Testis (tissue), 3 donors: ENCODE data around the gene PNPLA2. TPM values are rescaled to one million over a fixed set of nuclear protein-coding genes. Genes with fewer than 3 reads are reported as not detected.

ENCODE experiments used
- DNase-seq: peaks from one replicate; pipeline ENCODE4 v3.0.0-alpha.2; 2019
- H3K27ac ChIP-seq, 2 donors: fragments of 200-600 bp; sonication (generic); one replicate each; pipeline ENCODE4 v1.5.1; 2019
- H3K27me3 ChIP-seq: fragments of 200-600 bp; sonication (generic); one replicate; pipeline ENCODE4 v1.5.1; 2019
- H3K36me3 ChIP-seq: fragments of 200-600 bp; sonication (generic); one replicate; pipeline ENCODE4 v1.5.1; 2017; ENCODE audit warnings: low read depth; ENCODE audit errors: missing control alignments
- H3K4me1 ChIP-seq: fragments of 200-600 bp; sonication (generic); one replicate; pipeline ENCODE4 v1.5.1; 2019
- H3K4me3 ChIP-seq, 2 donors: fragments of 200-600 bp; sonication (generic); one replicate each; pipeline ENCODE4 v1.5.1; 2017 to 2019
- H3K9me3 ChIP-seq: fragments of 200-600 bp; sonication (generic); one replicate; pipeline ENCODE4 v1.5.1; 2017
- POLR2A ChIP-seq: fragments of 450-650 bp; IDR thresholded peaks from one replicate; pipeline ENCODE4 v1.6.1; 2017; ENCODE audit warnings: antibody characterized with exemption, mild to moderate bottlenecking, moderate library complexity
- WGBS, 2 donors: methylation state at CpG; one replicate each; pipeline ENCODE4 v1.1.5; 2018; 5-methylcytosine and 5-hydroxymethylcytosine counted together
- intact Hi-C: fragments of 100-400 bp; cut with DNase I; formaldehyde crosslinking; loops from one replicate; pipeline ENCODE4 v1.15.1; 2023; ENCODE audit warnings: low total_unique reads
- polyA plus RNA-seq: library from polyadenylated mRNA; stranded (reverse); fragments of 350-450 nt; fragmentation: Illumina TruSeq; extraction: RNeasy Lipid Tissue Mini Kit (QIAGEN cat#74804); gene quantifications from one replicate; pipeline ENCODE4 v1.2.3, GENCODE V29; 2014; ENCODE audit warnings: low read depth, low replicate concordance; ENCODE audit not compliant: insufficient read depth
- small RNA-seq, 2 donors: library from RNA; depleted of rRNA; stranded (forward); fragments of <200 nt; gene quantifications; one replicate each; pipeline ENCODE3, GENCODE V24; 2016
- total RNA-seq, 2 donors: library from RNA; depleted of rRNA; stranded (reverse); fragments of >200 nt; gene quantifications; one replicate each; pipeline ENCODE4 v1.2.3, GENCODE V29; 2016
- TF ChIP-seq, protein P1 (sequence below), 3 experiments: fragments of 450-650 bp in 2 of 3; fragments of 200-600 bp in 1 of 3; sonication (generic) in 1 of 3; IDR thresholded peaks; one replicate each; pipeline ENCODE4 v1.5.1; 2016 to 2019; ENCODE audit warnings: antibody characterized with exemption in 3 of 3, mild to moderate bottlenecking in 2 of 3, moderate library complexity in 1 of 3

Gene PNPLA2
- total and polyA plus RNA-seq, 3 donors from 2014 or later, result 86.7 to 108 (median 96.7) TPM

DNA sequence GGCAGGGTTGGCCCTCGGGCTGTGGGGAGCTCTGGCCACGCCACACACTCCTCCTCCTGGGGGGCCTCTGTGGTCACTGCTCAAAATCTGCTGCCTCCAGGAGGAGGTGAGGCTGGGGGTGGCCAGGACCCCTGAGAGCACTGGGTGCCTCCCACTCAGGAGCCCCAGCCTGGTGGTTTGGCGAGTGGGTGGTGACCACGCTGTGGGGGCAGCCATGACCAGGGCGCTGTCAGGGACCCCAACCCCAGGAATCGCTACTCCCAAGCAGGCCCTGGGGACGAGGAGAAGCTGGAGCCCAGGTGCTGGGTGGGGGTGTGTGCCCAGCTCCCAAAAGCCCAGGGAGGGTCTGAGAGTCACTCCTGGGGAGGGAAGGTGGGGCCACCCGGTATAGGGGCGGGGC lies 54.1 kb downstream of the PNPLA2 start:
- no peak for TF ChIP-seq POLR2A
- TF ChIP-seq, protein P1, sequence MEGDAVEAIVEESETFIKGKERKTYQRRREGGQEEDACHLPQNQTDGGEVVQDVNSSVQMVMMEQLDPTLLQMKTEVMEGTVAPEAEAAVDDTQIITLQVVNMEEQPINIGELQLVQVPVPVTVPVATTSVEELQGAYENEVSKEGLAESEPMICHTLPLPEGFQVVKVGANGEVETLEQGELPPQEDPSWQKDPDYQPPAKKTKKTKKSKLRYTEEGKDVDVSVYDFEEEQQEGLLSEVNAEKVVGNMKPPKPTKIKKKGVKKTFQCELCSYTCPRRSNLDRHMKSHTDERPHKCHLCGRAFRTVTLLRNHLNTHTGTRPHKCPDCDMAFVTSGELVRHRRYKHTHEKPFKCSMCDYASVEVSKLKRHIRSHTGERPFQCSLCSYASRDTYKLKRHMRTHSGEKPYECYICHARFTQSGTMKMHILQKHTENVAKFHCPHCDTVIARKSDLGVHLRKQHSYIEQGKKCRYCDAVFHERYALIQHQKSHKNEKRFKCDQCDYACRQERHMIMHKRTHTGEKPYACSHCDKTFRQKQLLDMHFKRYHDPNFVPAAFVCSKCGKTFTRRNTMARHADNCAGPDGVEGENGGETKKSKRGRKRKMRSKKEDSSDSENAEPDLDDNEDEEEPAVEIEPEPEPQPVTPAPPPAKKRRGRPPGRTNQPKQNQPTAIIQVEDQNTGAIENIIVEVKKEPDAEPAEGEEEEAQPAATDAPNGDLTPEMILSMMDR (IDR thresholded peaks at IDR 0.05), result no peak
- H3K27me3 ChIP-seq, result no peaks in the 10 kb centered on the region
- no peak overlapping the region for H3K27ac ChIP-seq
- no peaks in the 10 kb centered on the region for H3K9me3 ChIP-seq
- intact Hi-C loops, result no loop called here
- H3K4me3 ChIP-seq, result no peak overlapping the region
- 91 to 93% methylated on average over 8 to 9 of the region's 9 CpGs for WGBS, 2 donors
- H3K4me1 ChIP-seq, result no peaks in the 10 kb centered on the region
- DNase-seq, result no peak
- no peaks in the 10 kb centered on the region for H3K36me3 ChIP-seq

DNA sequence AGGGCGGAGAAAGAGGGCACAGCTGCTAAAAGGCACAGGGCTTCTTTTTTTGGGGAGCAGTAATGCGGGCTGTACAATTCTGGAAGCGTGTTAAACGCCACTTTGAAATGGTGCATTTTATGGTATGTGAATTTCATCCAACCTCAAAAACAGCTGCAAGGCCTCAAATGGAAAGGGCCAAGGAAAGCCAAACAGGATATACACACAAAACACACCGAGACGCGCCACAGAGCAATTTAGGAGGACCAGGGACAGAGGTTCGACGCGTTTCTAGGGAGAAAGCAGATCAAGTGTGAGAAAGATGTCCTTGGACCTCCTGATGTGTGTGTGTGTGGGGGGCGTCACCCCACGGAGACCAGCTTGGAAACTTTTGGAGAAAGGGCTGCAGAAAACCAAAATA lies 55.0 kb downstream of the PNPLA2 start:
- Histone ChIP-seq H3K27me3 (no peaks in the 10 kb centered on the region), H3K4me3 (no peak overlapping the region), H3K36me3 (no peaks in the 10 kb centered on the region), H3K4me1 (no peaks in the 10 kb centered on the region), H3K27ac (no peak overlapping the region), H3K9me3 (no peaks in the 10 kb centered on the region)
- intact Hi-C loops, result no loop called here
- no peak for DNase-seq
- TF ChIP-seq, protein P1 (IDR thresholded peaks at IDR 0.05), result no peak
- no peak for TF ChIP-seq POLR2A
- 63% methylated on average over 11 to 12 of the region's 12 CpGs for whole genome bisulfite sequencing, 2 donors

Small RNA genes within 50 kb of the gene (small RNA-seq; reads per million reads assigned to genes)
- gene SNORA52, result 0 reads per million in 2 donors

Other genes starting within 250 kb of the PNPLA2 start
- gene PHRF1, start 242.4 kb upstream of the PNPLA2 start, total RNA-seq, result 10 to 100 TPM; 62.9 to 74.4 TPM
- 30.2 TPM for gene PHRF1, start 242.4 kb upstream of the PNPLA2 start, polyA plus RNA-seq
- 10 to 100 TPM; 13.0 to 30.1 TPM for gene IRF7, start 203.0 kb upstream of the PNPLA2 start, total RNA-seq
- 9.9 TPM for gene IRF7, start 203.0 kb upstream of the PNPLA2 start, polyA plus RNA-seq
- gene CDHR5, start 194.0 kb upstream of the PNPLA2 start, total RNA-seq, result under 1 TPM; 0.12 to 0.63 TPM
- gene CDHR5, start 194.0 kb upstream of the PNPLA2 start, polyA plus RNA-seq, result 2.3 TPM
- gene SCT, start 191.7 kb upstream of the PNPLA2 start, total RNA-seq, result 1 to 10 TPM; 3.4 to 9.3 TPM
- 1.5 TPM for gene SCT, start 191.7 kb upstream of the PNPLA2 start, polyA plus RNA-seq
- gene DRD4, start 181.6 kb upstream of the PNPLA2 start, total RNA-seq, result 1 to 10 TPM; 2.0 to 3.3 TPM
- 1.5 TPM for gene DRD4, start 181.6 kb upstream of the PNPLA2 start, polyA plus RNA-seq
- gene DEAF1, start 123.7 kb upstream of the PNPLA2 start, total RNA-seq, result 100 to 1,000 TPM in 1 of 2 donors, 10 to 100 TPM in 1; 82.5 to 116 TPM
- 47.9 TPM for gene DEAF1, start 123.7 kb upstream of the PNPLA2 start, polyA plus RNA-seq
- gene TMEM80, start 123.1 kb upstream of the PNPLA2 start, total RNA-seq, result 10 to 100 TPM; 72.8 to 74.5 TPM
- gene TMEM80, start 123.1 kb upstream of the PNPLA2 start, polyA plus RNA-seq, result 38.9 TPM
- gene EPS8L2, start 112.7 kb upstream of the PNPLA2 start, total RNA-seq, result 10 to 100 TPM; 27.3 to 29.1 TPM
- gene EPS8L2, start 112.7 kb upstream of the PNPLA2 start, polyA plus RNA-seq, result 14.3 TPM
- 10 to 100 TPM; 84.8 to 88.1 TPM for gene TALDO1, start 71.5 kb upstream of the PNPLA2 start, total RNA-seq
- gene TALDO1, start 71.5 kb upstream of the PNPLA2 start, polyA plus RNA-seq, result 86.6 TPM
- gene GATD1, start 41.4 kb upstream of the PNPLA2 start, total RNA-seq, result 10 to 100 TPM; 80.9 to 84.2 TPM
- gene GATD1, start 41.4 kb upstream of the PNPLA2 start, polyA plus RNA-seq, result 64.3 TPM
- 1 to 10 TPM; 1.0 to 2.1 TPM for gene CEND1, start 28.8 kb upstream of the PNPLA2 start, total RNA-seq
- 0.50 TPM for gene CEND1, start 28.8 kb upstream of the PNPLA2 start, polyA plus RNA-seq
- 10 to 100 TPM; 39.7 to 42.4 TPM for gene SLC25A22, start 20.6 kb upstream of the PNPLA2 start, total RNA-seq
- gene SLC25A22, start 20.6 kb upstream of the PNPLA2 start, polyA plus RNA-seq, result 25.1 TPM
- gene PIDD1, start 13.7 kb upstream of the PNPLA2 start, total RNA-seq, result 10 to 100 TPM; 50.7 to 59.3 TPM
- gene PIDD1, start 13.7 kb upstream of the PNPLA2 start, polyA plus RNA-seq, result 17.6 TPM
- 100 to 1,000 TPM; 193 to 864 TPM for gene RPLP2, start 8.9 kb upstream of the PNPLA2 start, total RNA-seq
- gene RPLP2, start 8.9 kb upstream of the PNPLA2 start, polyA plus RNA-seq, result 943 TPM
- gene CRACR2B, start 9.0 kb downstream of the PNPLA2 start, total RNA-seq, result 1 to 10 TPM; 6.5 to 7.4 TPM
- gene CRACR2B, start 9.0 kb downstream of the PNPLA2 start, polyA plus RNA-seq, result 4.9 TPM
- gene CD151, start 14.0 kb downstream of the PNPLA2 start, total RNA-seq, result 100 to 1,000 TPM; 108 to 195 TPM
- gene CD151, start 14.0 kb downstream of the PNPLA2 start, polyA plus RNA-seq, result 201 TPM
- 10 to 100 TPM; 32.9 to 48.4 TPM for gene POLR2L, start 23.6 kb downstream of the PNPLA2 start, total RNA-seq
- gene POLR2L, start 23.6 kb downstream of the PNPLA2 start, polyA plus RNA-seq, result 97.3 TPM
- 10 to 100 TPM; 49.1 to 87.0 TPM for gene TSPAN4, start 23.9 kb downstream of the PNPLA2 start, total RNA-seq
- gene TSPAN4, start 23.9 kb downstream of the PNPLA2 start, polyA plus RNA-seq, result 47.2 TPM
- 100 to 1,000 TPM; 146 to 176 TPM for gene CHID1, start 91.9 kb downstream of the PNPLA2 start, total RNA-seq
- gene CHID1, start 91.9 kb downstream of the PNPLA2 start, polyA plus RNA-seq, result 134 TPM
- 10 to 100 TPM; 82.0 to 95.0 TPM for gene AP2A2, start 107.0 kb downstream of the PNPLA2 start, total RNA-seq
- gene AP2A2, start 107.0 kb downstream of the PNPLA2 start, polyA plus RNA-seq, result 106 TPM
- gene MUC6, start 217.8 kb downstream of the PNPLA2 start, total RNA-seq, result under 1 TPM; 0.16 to 0.19 TPM
- gene MUC6, start 217.8 kb downstream of the PNPLA2 start, polyA plus RNA-seq, result 1.5 TPM